Measurements from ENCODE around the gene CEACAM7. TPM values are rescaled to one million over a fixed set of nuclear protein-coding genes. Genes with fewer than 3 reads are reported as not detected.

CEACAM7 gene
- total and polyA plus RNA-seq, 10 of the 15 experiments (the other 5 are each of a cell fraction or from before 2014, with no cell fraction given), result not detected

- intact Hi-C loops (cut with micrococcal nuclease; ENCODE audit: unreplicated experiment) (no loop called here), in situ Hi-C loops (cut with MboI) (no loop called here)
- TF ChIP-seq ZNF274 (IDR thresholded peaks at IDR 0.05; ENCODE audit: insufficient read depth, insufficient read length) (no peak), PKNOX1 (IDR thresholded peaks at IDR 0.05) (no peak), RUNX3 (IDR thresholded peaks at IDR 0.05; ENCODE audit: low read length) (no peak), RELA (IDR thresholded peaks at IDR 0.05; ENCODE audit: borderline replicate concordance, partially characterized antibody) (no peak), TAF1 (IDR thresholded peaks at IDR 0.05; ENCODE audit: borderline replicate concordance, low read depth, low read length) (no peak)
- no peak overlapping the region for H3K27ac ChIP-seq (ENCODE audit: control insufficient read depth, insufficient read depth)
- 22% methylated on average over 6 of the region's 6 CpGs for WGBS (ENCODE audit: insufficient coverage, insufficient replicate concordance, low lambda C conversion rate, missing lambda C conversion rate)
- no peaks in the 10 kb centered on the region for H4K20me1 ChIP-seq (ENCODE audit: control insufficient read depth, insufficient read depth)
- H2AFZ ChIP-seq (ENCODE audit: control insufficient read depth, low read depth, low read length), result no peak overlapping the region
- ChIA-PET RAD21 (ENCODE audit: unreplicated experiment) (no interaction called here), CTCF (interaction anchor here (1.0 kb wide), 1 partner anchor 40 kb away, joined by 3 read pairs; no protein-coding TSS in a partner anchor), POLR2A (no interaction called here), SMC1A (ENCODE audit: uncharacterized antibody, unreplicated experiment) (no interaction called here)
- no peaks in the 10 kb centered on the region for H3K9me3 ChIP-seq (replicated peaks; ENCODE audit: control insufficient read depth, insufficient read depth, low read length)
- H3K4me1 ChIP-seq (ENCODE audit: control insufficient read depth, insufficient read depth, low read length), result no peaks in the 10 kb centered on the region
- no peaks in the 10 kb centered on the region for H3K79me2 ChIP-seq (ENCODE audit: control insufficient read depth, insufficient read depth, low read length)
- FAIRE-seq, result no peak
- no peaks in the 10 kb centered on the region; a peak in 1 of 4 replicates for H3K27me3 ChIP-seq (replicated peaks in 1 of 2; ENCODE audit: control insufficient read depth in 2 of 2, insufficient read depth in 2 of 2, low read length in 1 of 2)
- no TSS peak for BruUV-seq (replicated peaks)
- no peak for ATAC-seq
- no peak overlapping the region for H3K9ac ChIP-seq (ENCODE audit: control insufficient read depth, insufficient read depth, low read length)
- DNase-seq (ENCODE audit: low read depth, low spot score), result no peak
- H3K36me3 ChIP-seq (ENCODE audit: control insufficient read depth in 2 of 2, insufficient read depth in 2 of 2, low read length in 1 of 2), result no peaks in the 10 kb centered on the region
- no peak overlapping the region for H3K4me3 ChIP-seq
- H3K4me2 ChIP-seq (ENCODE audit: control insufficient read depth, insufficient read depth), result no peak overlapping the region
Observed at GRCh38 chr19:41682437-41682836, 5.6 kb downstream of the CEACAM7 start.

GRCh38 chr19:41671486-41671885, 16.6 kb downstream of the CEACAM7 start:
- WGBS (ENCODE audit: insufficient coverage, insufficient replicate concordance, low lambda C conversion rate, missing lambda C conversion rate), result 53% methylated on average over 5 of the region's 5 CpGs
- H3K4me2 ChIP-seq (ENCODE audit: control insufficient read depth, insufficient read depth), result no peak overlapping the region
- RAD21 ChIA-PET (ENCODE audit: unreplicated experiment), result no interaction called here
- BruUV-seq (replicated peaks), result no TSS peak
- POLR2A ChIA-PET, result no interaction called here
- ATAC-seq (no peak), DNase-seq (ENCODE audit: low read depth, low spot score) (no peak), FAIRE-seq (no peak)
- H3K9me3 ChIP-seq (replicated peaks; ENCODE audit: control insufficient read depth, insufficient read depth, low read length), result no peaks in the 10 kb centered on the region
- in situ Hi-C loops (cut with MboI), result no loop called here
- H3K36me3 ChIP-seq (ENCODE audit: control insufficient read depth in 2 of 2, insufficient read depth in 2 of 2, low read length in 1 of 2), result no peaks in the 10 kb centered on the region
- no peaks in the 10 kb centered on the region for H3K79me2 ChIP-seq (ENCODE audit: control insufficient read depth, insufficient read depth, low read length)
- H3K27ac ChIP-seq (ENCODE audit: control insufficient read depth, insufficient read depth), result no peak overlapping the region
- peaks cover 0 to 3% of the 10 kb centered on the region in 2 experiments; a peak in 2 of 4 replicates for H3K27me3 ChIP-seq (replicated peaks in 1 of 2; ENCODE audit: control insufficient read depth in 2 of 2, insufficient read depth in 2 of 2, low read length in 1 of 2)
- CTCF ChIA-PET, result no interaction called here
- SMC1A ChIA-PET (ENCODE audit: uncharacterized antibody, unreplicated experiment), result no interaction called here
- no peak overlapping the region for H3K4me3 ChIP-seq
- no peak for TF ChIP-seq SREBF1 (IDR thresholded peaks at IDR 0.05; ENCODE audit: low read length)
- no peak for TF ChIP-seq HDAC2 (IDR thresholded peaks at IDR 0.05)
- TF ChIP-seq RAD21 (IDR thresholded peaks at IDR 0.05; ENCODE audit: insufficient read depth, low read depth, low read length), result no peak
- no peak for TF ChIP-seq SP1 (IDR thresholded peaks at IDR 0.05; ENCODE audit: low read depth, low read length)
- no peak for TF ChIP-seq KAT2A (conservative IDR thresholded peaks at IDR 0.05; ENCODE audit: control insufficient read depth, low read depth, low read length)
- TF ChIP-seq IKZF1 (conservative IDR thresholded peaks at IDR 0.05), result no peak
- no peak overlapping the region for H2AFZ ChIP-seq (ENCODE audit: control insufficient read depth, low read depth, low read length)
- H4K20me1 ChIP-seq (ENCODE audit: control insufficient read depth, insufficient read depth), result no peaks in the 10 kb centered on the region
- intact Hi-C loops (cut with micrococcal nuclease; ENCODE audit: unreplicated experiment), result no loop called here
- H3K4me1 ChIP-seq (ENCODE audit: control insufficient read depth, insufficient read depth, low read length), result no peaks in the 10 kb centered on the region
- no peak overlapping the region for H3K9ac ChIP-seq (ENCODE audit: control insufficient read depth, insufficient read depth, low read length)
